ENCODE measurements around the gene ZDHHC5. TPM values are rescaled to one million over a fixed set of nuclear protein-coding genes. Genes with fewer than 3 reads are reported as not detected.
"Not testable (repeated sequence)": the region's sequence is repeated elsewhere in the genome, so short reads cannot be mapped to it uniquely, and the experiment has no call there.

ZDHHC5 gene
- total RNA-seq, 4 donors from 2014 or later: 27.2 to 69.7 (median 60.1) TPM

GRCh38 chr11:57700425-57700824 lies 32.5 kb downstream of the ZDHHC5 start:
- TF ChIP-seq CTCF (IDR thresholded peaks at IDR 0.05) (no peak), POLR2A (IDR thresholded peaks at IDR 0.05) (no peak)
- H3K27ac ChIP-seq: no peak overlapping the region
- H3K4me3 ChIP-seq: no peak overlapping the region
- H3K9me3 ChIP-seq: no peaks in the 10 kb centered on the region
- DNase-seq: no peak
- H3K36me3 ChIP-seq: peaks cover 0 to 81% (median 0%) of the 10 kb centered on the region in 3 donors
- no peaks in the 10 kb centered on the region for H3K4me1 ChIP-seq
- no peaks in the 10 kb centered on the region for H3K27me3 ChIP-seq

GRCh38 chr11:57703341-57703740 lies 35.4 kb downstream of the ZDHHC5 start:
- Histone ChIP-seq H3K4me3 (no peak overlapping the region), H3K27ac (no peak overlapping the region), H3K9me3 (no peaks in the 10 kb centered on the region), H3K27me3 (no peaks in the 10 kb centered on the region), H3K36me3 (peaks cover 0 to 52% (median 0%) of the 10 kb centered on the region in 3 donors), H3K4me1 (no peaks in the 10 kb centered on the region)
- DNase-seq: no peak
- TF ChIP-seq POLR2A (IDR thresholded peaks at IDR 0.05) (no peak), CTCF (IDR thresholded peaks at IDR 0.05) (no peak)

- no peaks in the 10 kb centered on the region for H3K4me1 ChIP-seq
- TF ChIP-seq POLR2A (IDR thresholded peaks at IDR 0.05) (no peak), CTCF (IDR thresholded peaks at IDR 0.05) (no peak)
- no peak overlapping the region for H3K27ac ChIP-seq
- H3K9me3 ChIP-seq: no peaks in the 10 kb centered on the region
- H3K27me3 ChIP-seq: no peaks in the 10 kb centered on the region
- DNase-seq: no peak
- no peak overlapping the region for H3K4me3 ChIP-seq
- H3K36me3 ChIP-seq: peaks cover 0 to 36% (median 0%) of the 10 kb centered on the region in 3 donors
These were observed 37.0 kb downstream of the ZDHHC5 start for GRCh38 chr11:57704932-57705331.

GRCh38 chr11:57705432-57705831 lies 37.5 kb downstream of the ZDHHC5 start:
- H3K4me3 ChIP-seq, H3K27ac ChIP-seq, DNase-seq, H3K4me1 ChIP-seq, H3K27me3 ChIP-seq, H3K9me3 ChIP-seq: not testable (repeated sequence)
- H3K36me3 ChIP-seq: peaks cover 0 to 31% (median 0%) of the 10 kb centered on the region in 3 donors

GRCh38 chr11:57709802-57710367 lies 42.0 kb downstream of the ZDHHC5 start:
- H3K9me3 ChIP-seq: no peaks in the 10 kb centered on the region
- no peak overlapping the region for H3K4me3 ChIP-seq
- TF ChIP-seq CTCF (IDR thresholded peaks at IDR 0.05) (no peak), POLR2A (IDR thresholded peaks at IDR 0.05) (no peak)
- no peaks in the 10 kb centered on the region for H3K27me3 ChIP-seq
- H3K36me3 ChIP-seq: peaks cover 0 to 2% (median 0%) of the 10 kb centered on the region in 3 donors
- no peak overlapping the region for H3K27ac ChIP-seq
- H3K4me1 ChIP-seq: peaks cover 3 to 29% (median 15%) of the 10 kb centered on the region in 4 donors
- no peak for DNase-seq

GRCh38 chr11:57711414-57712255 lies 43.7 kb downstream of the ZDHHC5 start, which contains the start of gene MED19:
Gene MED19 (minus strand): TSS chr11:57712215. CDS start chr11:57712179, 36 bp downstream.
- peak within 1 kb of the TSS; percentile 80 to 95 (median 90) for H3K27ac ChIP-seq
- no peaks in the 10 kb centered on the region for H3K27me3 ChIP-seq
- H3K9me3 ChIP-seq: no peaks in the 10 kb centered on the region
- H3K4me3 ChIP-seq: peak within 1 kb of the TSS; percentile 84 to 94 (median 90)
- TF ChIP-seq CTCF (IDR thresholded peaks at IDR 0.05) (peak in 1 of 6 experiments; percentile 7), POLR2A (IDR thresholded peaks at IDR 0.05) (peak; percentile 42 to 60)
- no peaks in the 10 kb centered on the region for H3K36me3 ChIP-seq
- DNase-seq: peak; percentile 76 to 93 (median 86)
- H3K4me1 ChIP-seq: peaks cover 3 to 32% (median 15%) of the 10 kb centered on the region in 4 donors

All from Peyer's patch (tissue), 4 donors.